HG03135 (cell line): Measurements from ENCODE around the gene UBR3.
A peak's percentile ranks its signal among the peaks of the same experiment; 100 is the strongest.
"Not testable (repeated sequence)": the region's sequence is repeated elsewhere in the genome, so short reads cannot be mapped to it uniquely, and the experiment has no call there.

Experiments
- ATAC-seq: cut with Tn5 transposase; IDR thresholded peaks from one replicate; pipeline ENCODE4 v1.9.1; 2021; ENCODE audit warnings: mild to moderate bottlenecking, moderate library complexity; ENCODE audit not compliant: unreplicated experiment

The UBR3 gene, protein sequence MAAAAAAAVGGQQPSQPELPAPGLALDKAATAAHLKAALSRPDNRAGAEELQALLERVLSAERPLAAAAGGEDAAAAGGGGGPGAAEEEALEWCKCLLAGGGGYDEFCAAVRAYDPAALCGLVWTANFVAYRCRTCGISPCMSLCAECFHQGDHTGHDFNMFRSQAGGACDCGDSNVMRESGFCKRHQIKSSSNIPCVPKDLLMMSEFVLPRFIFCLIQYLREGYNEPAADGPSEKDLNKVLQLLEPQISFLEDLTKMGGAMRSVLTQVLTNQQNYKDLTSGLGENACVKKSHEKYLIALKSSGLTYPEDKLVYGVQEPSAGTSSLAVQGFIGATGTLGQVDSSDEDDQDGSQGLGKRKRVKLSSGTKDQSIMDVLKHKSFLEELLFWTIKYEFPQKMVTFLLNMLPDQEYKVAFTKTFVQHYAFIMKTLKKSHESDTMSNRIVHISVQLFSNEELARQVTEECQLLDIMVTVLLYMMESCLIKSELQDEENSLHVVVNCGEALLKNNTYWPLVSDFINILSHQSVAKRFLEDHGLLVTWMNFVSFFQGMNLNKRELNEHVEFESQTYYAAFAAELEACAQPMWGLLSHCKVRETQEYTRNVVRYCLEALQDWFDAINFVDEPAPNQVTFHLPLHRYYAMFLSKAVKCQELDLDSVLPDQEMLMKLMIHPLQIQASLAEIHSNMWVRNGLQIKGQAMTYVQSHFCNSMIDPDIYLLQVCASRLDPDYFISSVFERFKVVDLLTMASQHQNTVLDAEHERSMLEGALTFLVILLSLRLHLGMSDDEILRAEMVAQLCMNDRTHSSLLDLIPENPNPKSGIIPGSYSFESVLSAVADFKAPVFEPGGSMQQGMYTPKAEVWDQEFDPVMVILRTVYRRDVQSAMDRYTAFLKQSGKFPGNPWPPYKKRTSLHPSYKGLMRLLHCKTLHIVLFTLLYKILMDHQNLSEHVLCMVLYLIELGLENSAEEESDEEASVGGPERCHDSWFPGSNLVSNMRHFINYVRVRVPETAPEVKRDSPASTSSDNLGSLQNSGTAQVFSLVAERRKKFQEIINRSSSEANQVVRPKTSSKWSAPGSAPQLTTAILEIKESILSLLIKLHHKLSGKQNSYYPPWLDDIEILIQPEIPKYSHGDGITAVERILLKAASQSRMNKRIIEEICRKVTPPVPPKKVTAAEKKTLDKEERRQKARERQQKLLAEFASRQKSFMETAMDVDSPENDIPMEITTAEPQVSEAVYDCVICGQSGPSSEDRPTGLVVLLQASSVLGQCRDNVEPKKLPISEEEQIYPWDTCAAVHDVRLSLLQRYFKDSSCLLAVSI (N-terminal part only)

DNA sequence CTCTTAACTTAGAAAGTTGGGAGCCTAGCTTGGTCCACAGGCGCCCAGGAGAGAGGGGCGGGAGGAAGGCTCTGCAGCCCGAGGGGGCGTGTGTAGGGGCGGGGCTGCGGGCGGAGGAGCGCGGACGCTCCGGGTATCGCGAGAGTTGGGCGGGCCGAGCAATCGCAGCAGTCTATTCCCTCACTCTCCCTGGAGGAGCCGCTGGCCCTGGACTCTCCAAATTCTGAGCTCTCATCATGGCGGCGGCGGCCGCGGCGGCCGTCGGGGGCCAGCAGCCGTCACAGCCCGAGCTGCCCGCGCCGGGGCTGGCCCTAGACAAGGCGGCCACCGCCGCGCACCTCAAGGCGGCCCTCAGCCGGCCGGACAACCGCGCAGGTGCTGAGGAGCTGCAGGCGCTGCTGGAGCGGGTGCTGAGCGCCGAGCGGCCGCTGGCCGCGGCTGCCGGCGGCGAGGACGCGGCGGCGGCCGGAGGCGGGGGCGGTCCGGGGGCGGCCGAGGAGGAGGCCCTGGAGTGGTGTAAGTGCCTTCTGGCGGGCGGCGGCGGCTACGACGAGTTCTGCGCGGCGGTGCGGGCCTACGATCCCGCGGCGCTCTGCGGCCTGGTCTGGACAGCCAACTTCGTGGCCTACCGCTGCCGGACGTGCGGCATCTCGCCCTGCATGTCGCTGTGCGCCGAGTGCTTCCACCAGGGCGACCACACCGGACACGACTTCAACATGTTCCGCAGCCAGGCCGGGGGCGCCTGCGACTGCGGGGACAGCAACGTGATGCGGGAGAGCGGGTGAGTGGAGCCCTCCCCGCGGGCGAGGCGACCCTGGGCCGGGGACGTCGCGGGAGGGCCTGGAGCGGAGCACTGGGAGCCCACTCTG lies at the start of gene UBR3:
TSS of gene UBR3 (plus strand) at position 183 of the 869 bp plus-strand sequence. CDS start at position 237, 54 bp downstream.
- ATAC-seq = peak; percentile 84

DNA sequence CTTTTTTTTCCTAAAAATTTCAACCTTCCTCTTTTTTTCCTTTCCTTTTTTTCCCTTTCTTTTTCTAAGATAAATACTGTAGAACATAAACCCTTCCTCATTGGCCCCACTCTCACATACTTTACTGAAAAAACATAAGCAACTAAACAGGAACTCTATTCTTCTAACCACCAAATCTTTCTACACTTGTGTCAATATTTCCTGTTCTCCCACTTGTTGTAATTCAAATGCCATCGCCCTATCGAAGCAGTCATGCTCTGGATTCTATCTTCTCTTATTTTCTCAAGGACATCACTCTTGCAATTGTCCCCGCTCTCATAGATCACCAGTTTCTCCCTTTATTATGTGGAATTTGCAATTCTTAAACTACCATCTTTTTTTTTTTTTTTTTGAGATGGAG lies 48.8 kb upstream of the UBR3 start:
- no peak for ATAC-seq

DNA sequence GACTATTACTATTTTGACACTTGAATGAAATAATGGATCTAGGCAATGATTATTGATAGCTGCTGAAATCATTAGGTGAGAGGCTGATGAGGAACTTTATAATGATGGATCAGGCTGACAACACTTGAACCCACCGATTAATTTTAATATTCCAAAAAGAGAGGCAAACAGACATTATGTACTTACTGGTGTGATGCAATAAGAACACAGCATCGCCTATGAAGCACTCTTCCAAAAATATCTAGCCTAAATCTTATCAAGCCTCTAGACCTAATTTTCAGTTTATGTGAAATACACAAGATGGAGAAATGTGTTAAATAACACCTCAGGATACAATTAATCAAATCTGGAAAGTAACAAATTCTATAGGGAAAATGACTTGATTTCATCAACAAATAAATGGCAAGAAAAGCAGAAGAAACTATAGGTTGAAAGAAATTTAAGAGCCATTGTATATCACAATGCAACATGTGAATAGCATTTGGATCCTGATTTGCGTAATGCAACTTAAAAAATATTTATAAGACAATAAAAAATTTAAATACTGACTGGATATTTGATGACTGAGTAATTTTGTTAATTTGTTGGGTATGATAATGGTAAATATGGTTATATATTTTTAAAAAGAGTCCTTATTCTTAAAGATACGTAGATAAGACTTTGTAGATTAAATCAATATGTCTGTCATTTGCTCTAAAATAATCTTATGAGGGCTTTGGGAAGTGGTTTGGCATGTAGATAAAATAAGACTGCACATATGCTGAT lies 45.8 kb upstream of the UBR3 start:
- no peak for ATAC-seq

DNA sequence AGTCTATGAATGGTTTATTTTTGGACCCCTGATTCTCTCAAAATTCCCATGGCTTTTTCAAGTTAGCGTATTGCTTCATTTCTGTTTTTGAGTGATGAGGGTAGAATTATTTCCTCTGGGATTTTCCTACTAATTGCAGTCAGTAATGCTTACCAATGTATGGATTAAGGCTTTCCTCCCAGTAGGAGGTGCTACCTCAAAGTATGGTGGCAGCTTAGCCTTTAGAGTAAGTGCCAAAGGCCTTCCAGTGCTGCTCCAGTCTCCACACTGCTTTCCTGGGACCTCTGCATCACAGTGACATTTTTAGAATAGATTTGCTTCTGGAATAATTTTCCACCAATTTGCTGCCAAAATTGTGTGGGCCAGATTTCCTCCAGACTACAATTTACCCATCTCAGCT lies 44.7 kb upstream of the UBR3 start:
- ATAC-seq = no peak

DNA sequence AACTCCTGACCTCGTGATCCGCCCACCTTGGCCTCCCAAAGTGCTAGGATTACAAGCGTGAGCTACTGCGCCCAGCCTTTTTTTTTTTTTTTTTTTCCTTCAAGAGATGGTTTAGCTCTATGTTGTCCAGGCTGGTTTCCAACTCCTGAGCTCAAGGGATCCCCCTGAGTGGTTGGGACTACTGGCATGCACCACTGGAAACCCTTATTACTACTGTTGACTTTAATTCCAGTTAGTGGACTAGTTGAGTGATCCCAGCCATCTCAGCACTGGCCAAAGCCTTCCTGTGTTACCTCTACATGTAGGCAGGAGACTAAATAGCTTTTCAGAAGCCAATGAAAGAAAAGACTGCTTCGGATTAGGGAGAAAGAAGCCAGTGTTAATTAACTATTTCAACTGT lies 36.7 kb upstream of the UBR3 start:
- ATAC-seq = no peak

DNA sequence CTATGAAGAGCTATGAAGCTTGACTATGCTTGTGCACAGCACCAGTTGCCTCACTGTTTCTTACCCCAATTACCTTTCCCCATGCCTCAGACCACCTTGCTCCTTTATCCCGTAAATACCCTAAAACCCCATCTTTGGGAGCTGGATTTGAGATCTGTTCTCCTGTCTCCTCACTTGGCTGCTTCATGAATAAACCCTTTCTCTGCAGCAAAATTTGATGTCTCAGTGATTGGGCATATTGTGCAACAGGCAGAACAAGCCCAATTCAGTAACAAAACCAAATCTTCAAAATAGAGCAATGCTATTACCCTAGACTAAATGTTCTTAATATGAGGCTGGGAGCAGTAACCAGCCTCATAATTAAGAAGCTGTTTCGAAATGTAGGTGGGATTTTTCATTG lies 32.1 kb upstream of the UBR3 start:
- no peak for ATAC-seq

DNA sequence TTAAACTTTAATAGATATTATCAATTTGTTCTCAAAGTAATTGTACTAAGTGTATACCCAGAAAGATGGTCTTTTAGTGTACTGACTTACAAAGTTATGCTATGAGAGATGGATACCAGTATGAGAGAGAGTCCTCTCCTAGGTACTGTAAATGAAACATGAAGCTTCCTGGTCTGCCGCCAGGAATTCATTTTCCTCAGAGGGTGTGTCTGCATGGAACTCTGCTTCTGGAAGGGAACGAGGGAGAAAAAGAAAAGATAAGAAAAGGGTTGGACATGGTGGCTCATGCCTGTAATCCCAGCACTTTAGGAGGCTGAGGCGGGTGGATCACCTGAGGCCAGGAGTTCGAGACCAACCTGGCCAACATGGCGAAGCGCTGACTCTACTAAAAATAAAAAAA lies 30.8 kb upstream of the UBR3 start:
- no peak for ATAC-seq

DNA sequence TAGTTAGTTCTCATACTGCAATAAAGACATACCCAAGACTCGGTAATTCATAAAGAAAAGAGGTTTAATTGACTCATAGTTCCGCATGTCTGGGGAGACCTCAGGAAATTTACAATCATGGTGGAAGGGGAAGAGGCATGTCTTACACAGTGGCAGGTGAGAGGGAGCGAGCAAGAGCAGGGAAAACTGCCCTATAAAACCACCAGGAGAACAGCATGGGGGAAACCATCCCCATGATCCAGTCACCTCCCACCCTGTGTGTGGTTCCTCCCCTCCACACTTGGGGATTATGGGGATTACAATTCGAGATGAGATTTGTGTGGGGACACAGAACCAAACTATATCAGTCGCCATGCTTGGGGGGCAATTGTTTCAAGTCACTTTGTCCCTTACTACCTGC lies 29.7 kb upstream of the UBR3 start:
- no peak for ATAC-seq

DNA sequence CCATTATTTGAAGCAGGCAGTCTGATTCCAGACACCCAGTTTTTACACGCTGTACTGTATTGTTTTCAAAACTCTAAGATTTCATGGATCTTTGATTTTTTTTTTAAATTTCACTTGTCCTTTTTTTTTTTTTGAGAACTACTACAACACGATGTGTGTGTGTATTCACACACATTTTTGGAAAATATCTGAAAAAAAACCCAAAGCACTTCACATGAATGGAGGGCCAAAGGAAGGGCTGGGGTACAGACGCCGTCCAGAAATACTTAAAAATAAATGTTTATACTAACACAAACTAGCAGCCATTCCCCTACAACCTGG lies 28.9 kb upstream of the UBR3 start:
- ATAC-seq = no peak

DNA sequence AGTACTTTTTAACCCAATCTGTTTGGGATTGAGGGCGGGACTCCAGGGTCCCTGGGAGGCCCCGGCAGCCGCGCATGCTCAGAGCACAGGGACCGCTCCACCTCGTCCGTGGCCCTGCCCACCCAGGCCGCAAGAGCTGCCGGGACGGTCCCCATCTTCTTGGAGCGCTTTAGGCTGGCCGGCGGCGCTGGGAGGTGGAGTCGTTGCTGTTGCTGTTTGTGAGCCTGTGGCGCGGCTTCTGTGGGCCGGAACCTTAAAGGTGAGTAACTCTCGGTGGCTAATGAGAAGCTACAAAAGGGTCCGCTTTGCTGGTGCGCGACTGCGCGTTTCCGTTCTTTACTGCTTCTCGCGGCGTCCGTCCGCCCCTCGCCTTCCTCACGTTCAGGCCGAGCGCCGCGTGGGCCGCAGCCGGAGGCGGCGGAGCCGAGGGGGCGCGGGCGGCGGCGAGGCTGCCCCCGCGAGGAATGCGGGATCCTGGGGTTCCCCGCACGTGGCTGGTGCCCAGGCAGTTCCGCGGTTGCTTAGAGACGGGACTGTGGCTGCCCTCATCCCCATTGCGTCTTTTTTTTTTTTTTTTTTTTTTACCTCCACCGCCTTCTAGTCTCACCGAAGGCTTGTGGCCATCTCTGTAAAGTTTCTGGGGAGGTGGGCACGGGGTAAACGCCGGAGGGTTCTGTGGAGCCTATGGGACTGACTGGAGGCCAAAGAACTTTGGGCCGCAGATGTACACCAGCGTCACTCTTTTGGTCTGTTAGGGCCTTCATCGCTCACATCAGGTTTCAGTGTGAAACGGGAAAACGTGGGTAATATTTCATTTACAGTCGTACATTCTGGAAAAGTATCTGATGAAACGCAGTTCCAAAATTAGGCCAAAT lies 28.3 kb upstream of the UBR3 start, which contains the start of gene SSB:
TSS of gene SSB (plus strand) at position 154 of the 875 bp plus-strand sequence. CDS start 2,090 bp downstream, outside the sequence.
- ATAC-seq = peak; percentile 96

DNA sequence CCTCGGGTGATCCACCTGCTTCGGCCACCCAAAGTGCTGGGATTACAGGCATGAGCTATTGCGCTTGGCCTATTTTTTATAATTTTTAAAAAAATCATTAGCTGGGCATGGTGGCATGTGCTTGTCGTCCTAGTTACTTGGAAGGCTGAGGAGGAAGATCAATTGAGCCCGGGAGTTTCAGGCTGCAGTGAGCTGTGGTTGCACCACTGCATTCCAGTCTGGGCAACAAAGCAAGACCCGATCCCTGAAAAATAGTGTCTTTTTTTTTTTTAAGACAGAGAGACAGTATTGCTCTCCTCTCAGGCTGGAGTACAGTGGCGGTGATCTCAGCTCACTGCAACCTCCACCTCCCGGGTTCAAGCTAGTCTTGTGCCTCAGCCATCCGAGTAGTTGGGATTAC lies 23.8 kb upstream of the UBR3 start:
- ATAC-seq = no peak

DNA sequence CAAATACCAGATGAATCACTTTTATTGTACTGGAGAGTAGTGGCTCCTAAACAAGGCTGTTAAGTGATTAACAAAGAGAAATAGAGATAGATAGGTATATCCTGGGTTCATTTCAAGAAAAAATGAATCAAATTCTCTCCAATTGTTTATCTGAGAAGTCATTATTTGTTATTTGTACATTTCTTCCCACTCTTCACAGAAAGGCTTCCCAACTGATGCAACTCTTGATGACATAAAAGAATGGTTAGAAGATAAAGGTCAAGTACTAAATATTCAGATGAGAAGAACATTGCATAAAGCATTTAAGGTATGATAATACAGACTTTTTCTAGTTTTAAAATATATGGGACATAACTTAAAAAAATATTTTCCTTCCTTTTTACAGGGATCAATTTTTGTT lies 20.7 kb upstream of the UBR3 start:
- ATAC-seq = no peak

DNA sequence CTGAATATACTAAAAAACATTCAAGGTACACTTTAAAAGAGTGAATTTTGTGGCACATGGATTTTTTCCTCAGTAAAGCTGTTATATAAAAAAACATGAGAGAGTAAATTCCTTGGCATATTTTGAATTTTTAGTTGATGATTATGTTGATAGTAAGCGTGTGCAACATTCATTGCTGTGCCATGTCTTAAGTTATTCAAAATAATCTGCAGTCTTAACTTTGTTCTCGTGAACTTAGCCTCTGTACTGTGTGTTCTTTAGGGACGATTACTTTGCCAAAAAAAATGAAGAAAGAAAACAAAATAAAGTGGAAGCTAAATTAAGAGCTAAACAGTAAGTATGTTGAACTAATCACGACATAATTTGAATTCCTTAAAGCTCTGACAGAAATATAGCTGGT lies 19.0 kb upstream of the UBR3 start:
- ATAC-seq = no peak

DNA sequence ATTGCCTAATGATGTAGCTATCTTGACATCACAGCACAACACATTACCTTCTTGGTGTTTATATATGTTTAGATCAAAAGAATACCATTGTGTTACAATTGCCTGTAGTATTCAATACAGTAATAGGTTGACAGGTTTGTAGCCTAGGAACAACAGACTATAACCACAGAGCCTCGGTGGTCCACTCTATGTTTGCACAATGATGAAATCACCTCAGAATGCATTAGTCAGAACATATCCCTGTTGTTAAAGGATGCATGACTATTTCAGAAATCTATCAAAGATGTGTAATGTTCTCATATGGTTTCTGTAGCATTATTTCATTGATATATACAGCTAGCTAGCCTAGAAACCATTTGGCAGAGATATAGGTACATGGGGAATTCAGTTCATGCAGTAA lies 11.4 kb upstream of the UBR3 start:
- ATAC-seq = no peak

DNA sequence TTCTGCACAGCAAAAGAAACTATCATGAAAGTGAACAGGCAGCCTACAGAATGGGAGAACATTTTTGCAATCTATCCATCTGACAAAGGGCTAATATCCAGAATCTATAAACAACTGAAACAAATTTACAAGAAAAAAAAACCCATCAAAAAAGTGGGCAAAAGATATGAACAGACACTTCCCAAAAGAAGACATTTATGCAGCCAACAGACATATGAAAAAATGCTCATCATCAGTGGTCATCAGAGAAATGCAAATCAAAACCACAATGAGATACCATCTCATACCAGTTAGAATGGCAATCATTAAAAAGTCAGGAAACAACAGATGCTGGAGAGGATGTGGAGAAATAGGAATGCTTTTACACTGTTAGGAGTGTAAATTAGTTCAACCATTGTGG lies 10.3 kb upstream of the UBR3 start:
- not testable (repeated sequence) for ATAC-seq

DNA sequence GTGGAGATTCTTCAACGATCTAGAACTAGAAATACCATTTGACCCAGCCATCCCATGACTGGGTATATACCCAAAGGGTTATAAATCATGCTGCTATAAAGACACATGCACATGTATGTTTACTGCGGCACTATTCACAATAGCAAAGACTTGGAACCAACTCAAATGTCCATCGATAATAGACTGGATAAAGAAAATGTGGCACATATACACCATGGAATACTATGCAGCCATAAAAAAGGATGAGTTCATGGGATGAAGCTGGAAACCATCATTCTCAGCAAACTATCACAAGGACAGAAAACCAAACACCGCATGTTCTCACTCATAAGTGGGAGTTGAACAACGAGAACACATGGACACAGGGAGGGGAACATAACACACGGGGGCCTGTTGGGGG lies 9.9 kb upstream of the UBR3 start:
- not testable (repeated sequence) for ATAC-seq

DNA sequence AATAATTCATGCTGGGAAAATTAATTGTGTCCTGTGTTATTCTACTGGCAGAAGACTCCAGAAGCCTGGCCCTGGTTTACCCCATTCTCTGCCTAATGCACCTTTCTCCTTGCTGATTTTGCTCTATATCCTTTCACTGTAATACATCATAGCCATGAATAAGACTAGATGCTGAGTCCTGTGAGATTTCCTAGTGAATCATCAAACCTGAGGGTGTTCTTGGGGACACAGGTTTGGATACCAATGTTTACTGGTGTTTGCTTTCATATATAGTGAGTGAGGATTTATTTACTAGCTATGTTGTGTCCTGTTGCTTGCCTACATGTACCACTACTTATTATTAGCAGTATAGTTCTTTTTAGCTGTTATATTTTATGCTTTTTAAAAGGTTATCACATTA lies 9.0 kb upstream of the UBR3 start:
- ATAC-seq = no peak

DNA sequence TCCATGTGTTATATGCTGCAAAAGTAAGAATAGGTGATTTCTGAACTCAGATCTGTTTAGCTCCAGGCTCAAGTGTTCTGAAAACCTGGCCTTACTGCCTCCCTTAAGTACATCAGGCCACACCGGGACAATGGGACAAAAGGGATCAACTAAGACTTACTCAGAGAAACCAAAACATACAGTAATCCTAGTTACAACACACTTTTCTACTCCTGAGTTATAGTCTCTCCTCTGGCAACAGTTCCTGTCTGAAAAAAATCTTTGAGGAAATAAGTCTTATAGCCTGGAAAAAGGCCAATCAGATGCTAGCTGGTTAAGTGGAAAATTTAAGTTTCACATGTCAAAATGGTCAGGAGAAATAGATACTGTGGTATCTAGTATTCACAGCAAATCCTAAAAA lies 8.1 kb upstream of the UBR3 start:
- ATAC-seq = no peak

DNA sequence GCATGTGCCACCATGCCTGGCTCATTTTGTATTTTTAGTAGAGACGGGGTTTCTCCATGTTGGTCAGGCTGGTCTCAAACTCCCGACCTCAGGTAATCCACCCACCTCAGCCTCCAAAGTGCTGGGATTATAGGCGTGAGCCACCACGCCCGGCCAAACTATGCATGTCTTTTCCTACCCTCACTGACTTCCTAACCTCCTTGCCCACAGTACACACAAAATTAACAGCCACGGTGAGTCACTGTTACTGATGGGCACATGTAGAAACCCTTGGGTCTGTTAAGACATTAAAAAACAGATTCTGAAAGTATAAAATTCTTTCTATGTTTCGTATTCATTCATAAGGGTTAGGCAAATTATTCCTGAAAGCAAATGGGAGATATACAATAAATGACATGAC lies 7.2 kb upstream of the UBR3 start:
- ATAC-seq = not testable (repeated sequence)
